Astrocyte of the cerebellum (primary cell): ENCODE results near the gene GABRR3.

Experiments
- DNase-seq: peaks from one replicate; pipeline ENCODE4 v3.0.0-alpha.2; 2011; ENCODE audit warnings: low read depth
- H3K4me3 ChIP-seq: 2 replicates; pipeline ENCODE4 v1.5.1; 2011; ENCODE audit warnings: mild to moderate bottlenecking, low read depth, low read length, moderate library complexity
- in situ Hi-C: cut with HindIII; loops from 2 replicates; pipeline ENCODE4 v1.10.0; 2017; ENCODE audit warnings: low sequenced_read_pairs
- TF ChIP-seq, protein P1 (sequence below): IDR thresholded peaks from 2 replicates; pipeline ENCODE4 v1.5.1; 2012; ENCODE audit warnings: low read length, low read depth, moderate library complexity, mild to moderate bottlenecking; ENCODE audit errors: missing control alignments

GABRR3 gene

DNA sequence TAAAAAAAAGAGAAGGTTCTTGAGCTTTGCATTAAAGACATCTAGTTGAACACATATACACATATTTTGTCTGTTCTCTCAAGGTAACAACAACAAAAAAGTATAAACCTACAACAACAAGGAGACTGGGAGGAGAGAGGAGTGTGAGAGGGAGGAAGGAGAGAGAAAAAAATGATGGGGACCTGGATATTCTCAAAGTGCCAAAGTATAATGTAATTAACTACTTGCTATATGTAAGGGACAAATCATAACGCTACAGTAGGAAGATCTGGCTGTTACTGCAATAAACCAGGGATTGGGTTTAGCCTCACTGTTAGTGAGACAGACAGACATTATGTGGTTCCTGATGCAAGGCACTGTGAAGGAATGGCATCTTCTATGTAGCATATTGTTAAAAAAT is 14.2 kb upstream of the GABRR3 start:
- TF ChIP-seq, protein P1, sequence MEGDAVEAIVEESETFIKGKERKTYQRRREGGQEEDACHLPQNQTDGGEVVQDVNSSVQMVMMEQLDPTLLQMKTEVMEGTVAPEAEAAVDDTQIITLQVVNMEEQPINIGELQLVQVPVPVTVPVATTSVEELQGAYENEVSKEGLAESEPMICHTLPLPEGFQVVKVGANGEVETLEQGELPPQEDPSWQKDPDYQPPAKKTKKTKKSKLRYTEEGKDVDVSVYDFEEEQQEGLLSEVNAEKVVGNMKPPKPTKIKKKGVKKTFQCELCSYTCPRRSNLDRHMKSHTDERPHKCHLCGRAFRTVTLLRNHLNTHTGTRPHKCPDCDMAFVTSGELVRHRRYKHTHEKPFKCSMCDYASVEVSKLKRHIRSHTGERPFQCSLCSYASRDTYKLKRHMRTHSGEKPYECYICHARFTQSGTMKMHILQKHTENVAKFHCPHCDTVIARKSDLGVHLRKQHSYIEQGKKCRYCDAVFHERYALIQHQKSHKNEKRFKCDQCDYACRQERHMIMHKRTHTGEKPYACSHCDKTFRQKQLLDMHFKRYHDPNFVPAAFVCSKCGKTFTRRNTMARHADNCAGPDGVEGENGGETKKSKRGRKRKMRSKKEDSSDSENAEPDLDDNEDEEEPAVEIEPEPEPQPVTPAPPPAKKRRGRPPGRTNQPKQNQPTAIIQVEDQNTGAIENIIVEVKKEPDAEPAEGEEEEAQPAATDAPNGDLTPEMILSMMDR = no peak
- no peak for DNase-seq
- no peak overlapping the region for H3K4me3 ChIP-seq
- in situ Hi-C loops = no loop called here

DNA sequence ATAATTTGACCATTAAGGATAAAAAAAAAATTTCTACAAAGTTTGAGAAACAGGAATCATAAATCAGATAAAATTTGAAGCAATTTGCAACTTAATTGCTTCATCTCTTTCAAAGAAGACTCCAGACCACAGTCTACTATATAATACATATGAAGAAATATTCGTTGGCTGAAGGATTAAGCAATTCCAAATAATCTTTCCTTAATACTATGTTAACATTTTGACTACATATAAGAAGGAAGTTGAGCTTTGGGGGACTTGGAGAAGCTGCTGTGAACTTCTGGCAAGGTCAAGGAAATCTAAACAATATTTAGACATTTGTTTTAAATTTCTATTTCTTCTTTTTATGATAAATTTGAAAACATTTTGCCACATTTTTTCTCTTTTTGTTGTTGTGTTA is 13.5 kb upstream of the GABRR3 start:
- TF ChIP-seq, protein P1 = no peak
- H3K4me3 ChIP-seq = no peak overlapping the region
- no peak for DNase-seq
- in situ Hi-C loops = no loop called here

DNA sequence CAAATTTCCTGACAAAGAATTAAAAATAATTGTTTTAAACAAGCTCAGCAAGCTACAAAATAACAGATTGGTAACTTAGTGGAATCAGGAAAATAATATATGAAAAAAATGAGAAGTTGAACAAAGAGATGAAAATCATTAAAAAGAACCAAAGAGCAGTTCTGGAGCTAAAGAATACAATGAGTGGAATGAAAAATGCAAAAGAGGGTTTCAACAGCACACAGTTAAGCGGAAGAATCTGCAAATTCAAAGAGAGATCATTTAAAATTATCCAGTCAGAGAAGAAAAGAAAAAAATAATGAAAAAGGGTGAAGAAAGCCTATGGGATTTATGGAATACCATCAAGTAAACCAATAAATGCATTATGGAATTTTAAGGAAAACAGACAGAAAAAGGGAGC is 6.2 kb upstream of the GABRR3 start:
- no peak overlapping the region for H3K4me3 ChIP-seq
- no peak for DNase-seq
- TF ChIP-seq, protein P1 = no peak
- in situ Hi-C loops = no loop called here

DNA sequence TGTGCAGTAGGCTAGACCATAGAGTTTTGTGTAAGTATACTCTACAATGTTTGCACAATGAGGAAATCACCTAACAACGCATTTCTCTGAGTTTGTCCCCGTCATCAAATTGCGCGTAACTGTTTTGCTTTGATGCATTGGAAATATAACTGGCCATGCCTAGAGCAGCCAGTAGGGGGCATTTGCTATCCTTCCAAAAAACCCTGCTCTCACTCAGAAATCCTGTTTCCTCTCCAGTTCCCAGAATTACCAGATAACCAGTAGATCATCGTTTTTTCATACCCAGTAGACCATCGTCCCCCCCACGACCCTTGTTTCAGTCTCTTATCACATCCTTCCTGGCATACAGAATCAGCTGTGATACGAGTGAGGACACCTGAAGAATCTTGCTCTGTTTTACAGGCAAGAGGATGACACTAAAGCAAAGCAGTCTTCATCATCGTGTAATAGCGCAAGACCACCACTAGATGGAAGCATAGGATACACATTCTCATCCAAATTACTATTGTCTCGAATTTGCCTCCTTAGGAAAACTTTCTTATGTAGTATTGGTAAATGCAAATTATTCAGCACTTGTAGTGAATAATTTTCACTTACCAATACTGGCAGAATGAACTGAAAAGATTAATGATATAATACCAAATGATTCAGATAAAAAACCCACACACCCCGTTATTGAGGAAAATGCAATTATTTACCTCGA is 4.4 kb upstream of the GABRR3 start:
- DNase-seq = peak; percentile 79
- peak overlapping the region; percentile 41 for H3K4me3 ChIP-seq
- TF ChIP-seq, protein P1 = peak; percentile 92
- in situ Hi-C loops = no loop called here

DNA sequence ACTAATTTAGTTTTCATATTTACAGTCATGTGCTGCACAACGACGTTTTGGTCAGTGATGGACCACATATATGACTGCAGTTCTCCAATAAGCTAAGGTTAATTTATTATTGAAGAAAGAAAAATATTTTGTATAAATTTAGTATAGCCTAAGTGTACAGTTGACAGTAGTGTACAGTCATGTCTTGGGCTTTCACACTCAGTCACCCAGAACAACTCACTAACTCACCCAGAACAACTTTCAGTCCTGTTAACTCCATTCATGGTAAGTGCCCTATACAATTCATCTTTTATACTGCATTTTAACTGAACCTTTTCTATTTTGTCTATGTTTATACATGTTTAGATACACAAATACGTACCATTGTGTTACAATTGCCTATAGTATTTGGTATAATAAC is 3.8 kb upstream of the GABRR3 start:
- H3K4me3 ChIP-seq = no peak overlapping the region
- no peak for DNase-seq
- TF ChIP-seq, protein P1 = no peak
- in situ Hi-C loops = no loop called here

DNA sequence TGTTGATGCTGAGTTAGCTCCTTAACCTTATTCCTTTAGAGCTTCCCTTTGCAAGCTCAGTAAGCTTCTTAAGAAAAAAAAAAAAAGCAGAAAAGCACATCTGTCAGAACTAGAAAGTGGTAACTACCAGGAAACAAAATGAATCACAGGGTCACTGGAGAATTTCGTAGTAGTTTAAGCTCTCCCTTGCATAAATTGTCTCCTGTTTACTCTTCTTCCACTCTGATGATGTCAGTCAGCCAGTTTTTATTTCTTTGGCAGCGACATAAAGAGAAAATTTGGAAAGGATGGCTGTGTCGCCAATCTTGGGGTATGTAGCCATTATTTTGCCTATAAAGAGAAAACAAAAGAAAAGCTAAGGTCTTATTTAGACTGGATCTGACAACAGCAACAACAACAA is 3.2 kb upstream of the GABRR3 start:
- DNase-seq = no peak
- in situ Hi-C loops = no loop called here
- TF ChIP-seq, protein P1 = no peak
- no peak overlapping the region for H3K4me3 ChIP-seq
